Measurements from ENCODE around the gene TRIOBP. TPM values are rescaled to one million over a fixed set of nuclear protein-coding genes. Genes with fewer than 3 reads are reported as not detected.

TRIOBP gene
- total and polyA plus RNA-seq, 8 donors = 57.4 to 84.9 (median 71.4) TPM

DNA sequence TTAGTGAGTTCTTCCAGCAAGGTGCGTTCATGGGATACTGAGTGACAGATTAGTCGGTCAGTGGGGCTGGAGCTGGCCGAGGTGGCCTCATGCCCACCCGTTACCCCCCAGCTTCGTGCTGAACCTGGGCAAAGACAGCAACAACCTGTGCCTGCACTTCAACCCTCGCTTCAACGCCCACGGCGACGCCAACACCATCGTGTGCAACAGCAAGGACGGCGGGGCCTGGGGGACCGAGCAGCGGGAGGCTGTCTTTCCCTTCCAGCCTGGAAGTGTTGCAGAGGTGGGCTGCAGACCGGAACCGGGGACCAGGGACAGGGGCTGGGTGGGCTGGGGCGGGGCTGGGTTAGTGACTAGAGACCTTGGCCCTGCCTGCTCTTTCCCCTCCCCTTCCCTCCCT, 18.5 kb upstream of the TRIOBP start:
- intact Hi-C loops (cut with DNase I) = no loop called here

DNA sequence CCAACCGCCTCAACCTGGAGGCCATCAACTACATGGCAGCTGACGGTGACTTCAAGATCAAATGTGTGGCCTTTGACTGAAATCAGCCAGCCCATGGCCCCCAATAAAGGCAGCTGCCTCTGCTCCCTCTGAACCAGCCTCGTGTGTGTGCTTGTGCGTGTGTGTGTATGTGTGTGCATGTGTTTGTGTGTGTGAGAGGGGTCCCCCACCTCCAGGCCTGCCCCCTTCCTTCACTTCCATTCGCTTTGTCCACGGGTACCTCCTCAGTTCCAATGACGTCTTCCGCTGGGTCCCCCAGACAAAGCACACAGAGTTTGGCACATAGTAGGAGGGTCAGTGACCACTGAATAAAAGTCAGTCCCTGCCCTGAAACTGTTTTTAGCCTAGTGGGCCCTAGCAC, 17.2 kb upstream of the TRIOBP start:
- no peak for ATAC-seq

More for the DNA sequence above, 18.5 kb upstream of the TRIOBP start:
- H3K9me3 ChIP-seq = no peaks in the 10 kb centered on the region
- no peak for ATAC-seq
- TF ChIP-seq, protein P1, sequence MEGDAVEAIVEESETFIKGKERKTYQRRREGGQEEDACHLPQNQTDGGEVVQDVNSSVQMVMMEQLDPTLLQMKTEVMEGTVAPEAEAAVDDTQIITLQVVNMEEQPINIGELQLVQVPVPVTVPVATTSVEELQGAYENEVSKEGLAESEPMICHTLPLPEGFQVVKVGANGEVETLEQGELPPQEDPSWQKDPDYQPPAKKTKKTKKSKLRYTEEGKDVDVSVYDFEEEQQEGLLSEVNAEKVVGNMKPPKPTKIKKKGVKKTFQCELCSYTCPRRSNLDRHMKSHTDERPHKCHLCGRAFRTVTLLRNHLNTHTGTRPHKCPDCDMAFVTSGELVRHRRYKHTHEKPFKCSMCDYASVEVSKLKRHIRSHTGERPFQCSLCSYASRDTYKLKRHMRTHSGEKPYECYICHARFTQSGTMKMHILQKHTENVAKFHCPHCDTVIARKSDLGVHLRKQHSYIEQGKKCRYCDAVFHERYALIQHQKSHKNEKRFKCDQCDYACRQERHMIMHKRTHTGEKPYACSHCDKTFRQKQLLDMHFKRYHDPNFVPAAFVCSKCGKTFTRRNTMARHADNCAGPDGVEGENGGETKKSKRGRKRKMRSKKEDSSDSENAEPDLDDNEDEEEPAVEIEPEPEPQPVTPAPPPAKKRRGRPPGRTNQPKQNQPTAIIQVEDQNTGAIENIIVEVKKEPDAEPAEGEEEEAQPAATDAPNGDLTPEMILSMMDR (IDR thresholded peaks at IDR 0.05) = no peak
- peaks cover 17 to 64% of the 10 kb centered on the region in 2 donors for H3K4me1 ChIP-seq
- H3K27me3 ChIP-seq = no peaks in the 10 kb centered on the region
- H3K36me3 ChIP-seq = peaks cover 0 to 26% of the 10 kb centered on the region in 2 donors
- H3K4me3 ChIP-seq = peak overlapping the region in 1 of 2 donors; percentile 77
- peak overlapping the region in 1 of 2 donors; percentile 10 for H3K27ac ChIP-seq
- DNase-seq = no peak

DNA sequence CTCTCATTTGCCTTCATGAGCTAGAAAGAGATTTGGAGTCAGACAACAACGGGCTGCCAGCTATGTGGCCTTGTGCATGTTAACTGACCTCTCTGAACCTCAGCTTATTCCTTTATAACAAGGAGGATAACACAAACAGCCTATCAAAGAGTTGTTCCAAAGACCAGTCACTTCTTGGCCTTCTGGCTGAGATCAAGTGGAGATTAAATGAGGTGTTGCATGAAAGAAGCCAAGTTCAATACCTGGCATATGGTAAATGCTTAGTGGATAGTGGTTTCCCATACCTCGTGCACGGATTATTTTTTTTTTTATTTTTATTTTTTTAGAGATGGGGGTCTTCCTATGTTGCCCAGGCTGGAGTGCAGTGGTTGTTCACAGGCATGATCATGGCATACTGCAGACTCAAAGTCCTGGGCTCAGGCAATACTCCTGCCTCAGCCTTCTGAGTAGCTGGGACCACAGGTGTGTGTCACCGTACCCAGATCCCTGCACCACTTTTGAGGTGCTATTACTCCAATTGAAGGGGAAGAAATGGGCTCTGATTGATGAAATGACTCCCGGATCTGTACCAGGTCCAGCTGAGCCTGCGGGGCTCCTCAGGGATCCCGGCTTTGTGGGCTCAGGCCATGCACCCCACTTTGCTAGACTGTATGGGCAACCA, 16.5 kb upstream of the TRIOBP start:
- no peak overlapping the region for H3K27ac ChIP-seq
- intact Hi-C loops (cut with DNase I) = loop anchor here in 1 of 2 donors (5.0 kb wide), 1 partner anchor 38 kb away; no protein-coding TSS in a partner anchor

More for the DNA sequence above, 17.2 kb upstream of the TRIOBP start:
- Histone ChIP-seq H3K27ac (no peak overlapping the region), H3K4me1 (peaks cover 13 to 53% of the 10 kb centered on the region in 2 donors), H3K9me3 (no peaks in the 10 kb centered on the region), H3K4me3 (no peak overlapping the region), H3K27me3 (no peaks in the 10 kb centered on the region), H3K36me3 (peaks cover 0 to 26% of the 10 kb centered on the region in 2 donors)
- intact Hi-C loops (cut with DNase I) = loop anchor here in 1 of 2 donors (5.0 kb wide), 1 partner anchor 37 kb away; no protein-coding TSS in a partner anchor
- TF ChIP-seq, protein P1 (IDR thresholded peaks at IDR 0.05) = no peak
- DNase-seq = no peak

DNA sequence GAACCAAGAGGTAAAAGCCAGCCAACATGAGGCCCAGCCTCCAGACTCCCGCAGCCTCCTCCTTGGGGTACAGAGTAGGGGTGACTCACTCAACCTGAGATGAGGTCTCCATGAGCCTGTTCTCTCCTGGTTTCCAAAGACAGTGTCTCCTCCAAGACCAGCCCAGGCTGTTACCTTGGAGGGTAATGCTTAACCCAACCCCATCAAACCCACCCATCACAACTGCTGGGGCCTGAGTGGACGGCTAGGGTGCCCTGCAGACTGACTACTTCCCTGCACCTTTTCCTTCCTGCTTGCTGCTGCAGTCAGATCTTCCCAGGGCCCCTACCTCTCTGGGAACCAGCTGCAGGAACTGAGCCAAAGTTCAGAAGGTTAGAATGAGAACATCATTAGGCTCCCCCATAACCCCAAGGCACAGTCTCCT, 15.8 kb upstream of the TRIOBP start:
- intact Hi-C loops (cut with DNase I) = loop anchor here in 1 of 2 donors (5.0 kb wide), 1 partner anchor 39 kb away; no protein-coding TSS in a partner anchor
- peaks cover 0 to 26% of the 10 kb centered on the region in 2 donors for H3K36me3 ChIP-seq
- TF ChIP-seq, protein P1 (IDR thresholded peaks at IDR 0.05) = no peak
- H3K4me3 ChIP-seq = no peak overlapping the region
- peaks cover 8 to 43% of the 10 kb centered on the region in 2 donors for H3K4me1 ChIP-seq
- no peak for ATAC-seq
- H3K9me3 ChIP-seq = no peaks in the 10 kb centered on the region
- no peak for DNase-seq
- H3K27ac ChIP-seq = no peak overlapping the region
- no peaks in the 10 kb centered on the region for H3K27me3 ChIP-seq

More for the DNA sequence above, 16.5 kb upstream of the TRIOBP start:
- H3K4me3 ChIP-seq = no peak overlapping the region
- TF ChIP-seq, protein P1 (IDR thresholded peaks at IDR 0.05) = no peak
- peaks cover 8 to 46% of the 10 kb centered on the region in 2 donors for H3K4me1 ChIP-seq
- ATAC-seq (no peak), DNase-seq (no peak)
- no peaks in the 10 kb centered on the region for H3K9me3 ChIP-seq
- peaks cover 0 to 26% of the 10 kb centered on the region in 2 donors for H3K36me3 ChIP-seq
- H3K27me3 ChIP-seq = no peaks in the 10 kb centered on the region

DNA sequence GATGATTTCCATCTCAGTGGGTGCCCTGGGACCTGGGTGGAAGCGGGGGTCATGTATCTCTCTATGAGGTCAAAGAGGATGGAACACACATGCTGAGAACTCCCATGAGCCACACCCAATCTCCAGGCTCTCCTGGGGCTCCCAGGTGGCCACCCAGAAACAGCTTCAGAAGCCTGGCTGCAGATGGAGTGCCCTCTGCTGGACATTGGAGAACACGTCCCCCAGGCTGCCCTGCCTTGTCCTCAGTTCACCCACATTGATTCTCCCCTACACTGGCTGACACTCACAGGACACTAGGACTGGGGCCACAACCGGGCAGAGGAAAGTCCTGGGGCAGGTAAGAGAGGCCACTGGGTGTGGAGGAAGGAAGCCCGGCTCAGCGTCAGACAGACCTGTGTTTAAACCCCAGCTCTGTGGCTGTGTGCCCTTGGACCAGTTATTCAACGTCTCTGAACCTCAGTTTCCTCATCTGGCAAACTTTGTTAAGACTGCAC, 15.2 kb upstream of the TRIOBP start:
- Histone ChIP-seq H3K4me3 (no peak overlapping the region), H3K27me3 (no peaks in the 10 kb centered on the region), H3K4me1 (peaks cover 8 to 38% of the 10 kb centered on the region in 2 donors), H3K27ac (no peak overlapping the region), H3K36me3 (peaks cover 0 to 26% of the 10 kb centered on the region in 2 donors), H3K9me3 (no peaks in the 10 kb centered on the region)
- intact Hi-C loops (cut with DNase I) = loop anchor here in 1 of 2 donors (5.0 kb wide), 1 partner anchor 39 kb away; no protein-coding TSS in a partner anchor
- TF ChIP-seq, protein P1 (IDR thresholded peaks at IDR 0.05) = peak; percentile 88 to 90
- ATAC-seq = peak; percentile 65
- peak; percentile 40 to 87 (median 73) for DNase-seq
